H9 (cell line): Measurements from ENCODE around the gene ASB15. TPM values are rescaled to one million over a fixed set of nuclear protein-coding genes. Genes with fewer than 3 reads are reported as not detected.

Source experiments
- DNase-seq: peaks from one replicate; pipeline ENCODE4 v3.0.0-alpha.2; 2017
- H2AFZ ChIP-seq: one replicate; pipeline ENCODE4 v1.6.1; 2013; ENCODE audit warnings: mild to moderate bottlenecking, low read length, control low read depth, moderate library complexity
- H2AK5ac ChIP-seq: 2 replicates; pipeline ENCODE4 v1.6.1; 2013; ENCODE audit warnings: low read length, control low read depth, mixed read lengths; ENCODE audit not compliant: insufficient read length
- H2BK120ac ChIP-seq: one replicate; pipeline ENCODE4 v1.6.1; 2013; ENCODE audit warnings: low read depth, mild to moderate bottlenecking, low read length, control low read depth, inconsistent platforms; ENCODE audit not compliant: poor library complexity, severe bottlenecking
- H2BK12ac ChIP-seq: 2 replicates; pipeline ENCODE4 v1.6.1; 2013; ENCODE audit warnings: low read length, control low read depth, mixed read lengths, low read depth; ENCODE audit not compliant: insufficient read length
- H2BK15ac ChIP-seq: 2 replicates; pipeline ENCODE4 v1.6.1; 2013; ENCODE audit warnings: low read depth, low read length, control low read depth
- H2BK20ac ChIP-seq: one replicate; pipeline ENCODE4 v1.6.1; 2013; ENCODE audit warnings: low read depth, mild to moderate bottlenecking, low read length, control low read depth, inconsistent platforms; ENCODE audit not compliant: poor library complexity, severe bottlenecking
- H2BK5ac ChIP-seq: 2 replicates; pipeline ENCODE4 v1.6.1; 2013; ENCODE audit warnings: low read length, control low read depth, mixed read lengths; ENCODE audit not compliant: insufficient read length
- H3K14ac ChIP-seq: 2 replicates; pipeline ENCODE4 v1.6.1; 2013; ENCODE audit warnings: low read length, control low read depth; ENCODE audit not compliant: insufficient read depth
- H3K18ac ChIP-seq: 2 replicates; pipeline ENCODE4 v1.6.1; 2013; ENCODE audit warnings: low read depth, mild to moderate bottlenecking, mixed read lengths, low read length, control low read depth; ENCODE audit not compliant: insufficient read length
- H3K23ac ChIP-seq: 2 replicates; pipeline ENCODE4 v1.6.1; 2013; ENCODE audit warnings: low read length, control low read depth, mixed read lengths, low read depth; ENCODE audit not compliant: insufficient read length
- H3K23me2 ChIP-seq: 2 replicates; pipeline ENCODE4 v1.6.1; 2013; ENCODE audit warnings: low read depth, mild to moderate bottlenecking, mixed read lengths, low read length, control low read depth; ENCODE audit not compliant: insufficient read length, poor library complexity, severe bottlenecking
- H3K27ac ChIP-seq: 2 replicates; pipeline ENCODE4 v1.5.1; 2013; ENCODE audit warnings: low read length, control low read depth, mixed read lengths, low read depth; ENCODE audit not compliant: insufficient read length
- H3K27me3 ChIP-seq: 2 replicates; pipeline ENCODE4 v1.6.1; 2013; ENCODE audit warnings: low read length, control low read depth, inconsistent platforms; ENCODE audit not compliant: insufficient read depth
- H3K4ac ChIP-seq: 2 replicates; pipeline ENCODE4 v1.6.1; 2013; ENCODE audit warnings: low read depth, mild to moderate bottlenecking, control low read depth, inconsistent platforms, low read length, moderate library complexity
- H3K4me1 ChIP-seq: 2 replicates; pipeline ENCODE4 v1.6.1; 2013; ENCODE audit warnings: low read length, control low read depth, inconsistent platforms; ENCODE audit not compliant: insufficient read depth
- H3K4me2 ChIP-seq: 2 replicates; pipeline ENCODE4 v1.6.1; 2013; ENCODE audit warnings: low read length, control low read depth, mixed read lengths; ENCODE audit not compliant: insufficient read length, insufficient read depth
- H3K56ac ChIP-seq: 2 replicates; pipeline ENCODE4 v1.6.1; 2013; ENCODE audit warnings: low read depth, mild to moderate bottlenecking, mixed read lengths, low read length, control low read depth; ENCODE audit not compliant: insufficient read length
- H3K79me1 ChIP-seq: 2 replicates; pipeline ENCODE4 v1.6.1; 2013; ENCODE audit warnings: low read depth, mild to moderate bottlenecking, moderate library complexity, low read length, control low read depth, inconsistent platforms; ENCODE audit not compliant: insufficient read depth, poor library complexity, severe bottlenecking
- H3K79me2 ChIP-seq: 2 replicates; pipeline ENCODE4 v1.6.1; 2013; ENCODE audit warnings: low read length, control low read depth, inconsistent platforms; ENCODE audit not compliant: insufficient read depth
- H3K9ac ChIP-seq: 2 replicates; pipeline ENCODE4 v1.6.1; 2013; ENCODE audit warnings: low read length, control low read depth, mixed read lengths; ENCODE audit not compliant: insufficient read length; ENCODE audit errors: extremely low read depth
- H3K9me3 ChIP-seq: one replicate; pipeline ENCODE4 v1.6.1; 2013; ENCODE audit warnings: low read depth, low read length, inconsistent platforms; ENCODE audit not compliant: control insufficient read depth
- H3T11ph ChIP-seq: one replicate; pipeline ENCODE4 v1.6.1; 2013; ENCODE audit warnings: mild to moderate bottlenecking, low read length, control low read depth, inconsistent platforms
- H4K20me1 ChIP-seq: one replicate; pipeline ENCODE4 v1.6.1; 2013; ENCODE audit not compliant: control insufficient read depth, insufficient read length, insufficient read depth
- H4K5ac ChIP-seq: 2 replicates; pipeline ENCODE4 v1.6.1; 2013; ENCODE audit warnings: low read depth, mild to moderate bottlenecking, mixed read lengths, low read length, control low read depth; ENCODE audit not compliant: insufficient read length
- H4K8ac ChIP-seq: replicated peaks from 2 replicates; pipeline ENCODE4 v1.6.1; 2013; ENCODE audit warnings: low read length, control low read depth, mixed read lengths, low read depth; ENCODE audit not compliant: insufficient read length
- H4K91ac ChIP-seq: 2 replicates; pipeline ENCODE4 v1.6.1; 2013; ENCODE audit warnings: low read depth, mild to moderate bottlenecking, moderate library complexity, mixed read lengths, low read length, control low read depth; ENCODE audit not compliant: insufficient read length
- H3K27ac Mint-ChIP-seq, 3 experiments: 2 replicates in 2 of 3; 3 replicates in 1 of 3; pipeline ENCODE4 v1.8.0; 2020 to 2021; ENCODE audit warnings: mixed read lengths in 3 of 3, mild to moderate bottlenecking in 1 of 3, moderate library complexity in 1 of 3
- H3K27me3 Mint-ChIP-seq: 2 replicates; pipeline ENCODE4 v1.8.0; 2021; ENCODE audit warnings: low read depth, mild to moderate bottlenecking, moderate library complexity, mixed read lengths
- H3K36me3 Mint-ChIP-seq, 3 experiments: 2 replicates in 2 of 3; 3 replicates in 1 of 3; pipeline ENCODE4 v1.8.0; 2020 to 2021; ENCODE audit warnings: low read depth in 3 of 3, mixed read lengths in 3 of 3; ENCODE audit not compliant: insufficient read depth in 1 of 3
- H3K4me1 Mint-ChIP-seq, 2 experiments: 2 replicates each; pipeline ENCODE4 v1.8.0; 2020; ENCODE audit warnings: mixed read lengths in 2 of 2
- H3K4me3 Mint-ChIP-seq, 2 experiments: 2 replicates in 1 of 2; 3 replicates in 1 of 2; pipeline ENCODE4 v1.8.0; 2020 to 2021; ENCODE audit warnings: mild to moderate bottlenecking in 2 of 2, mixed read lengths in 2 of 2, moderate library complexity in 1 of 2
- H3K9me3 Mint-ChIP-seq, 2 experiments: 2 replicates in 1 of 2; 3 replicates in 1 of 2; pipeline ENCODE4 v1.8.0; 2020; ENCODE audit warnings: mild to moderate bottlenecking in 2 of 2, mixed read lengths in 2 of 2, moderate library complexity in 1 of 2
- WGBS: extraction: QIAGEN DNeasy Blood & Tissue Kit; methylation state at CpG from one replicate; pipeline ENCODE4 v1.1.7; 2013; ENCODE audit warnings: missing lambda C conversion rate, low lambda C conversion rate, mixed read lengths; ENCODE audit not compliant: insufficient read length; ENCODE audit errors: extremely low coverage; 5-methylcytosine and 5-hydroxymethylcytosine counted together
- total RNA-seq: library from RNA; stranded (reverse); gene quantifications from 2 replicates; pipeline ENCODE4 v1.2.1, GENCODE V29; 2021
- TF ChIP-seq, protein P1 (sequence below): fragments of 200-600 bp; sonication (generic); conservative IDR thresholded peaks from 3 replicates; pipeline ENCODE4 v1.8.0; 2021; ENCODE audit warnings: antibody characterized with exemption, mild to moderate bottlenecking

ASB15 gene
- total RNA-seq, 1 experiment from 2014 or later, result not detected

DNA sequence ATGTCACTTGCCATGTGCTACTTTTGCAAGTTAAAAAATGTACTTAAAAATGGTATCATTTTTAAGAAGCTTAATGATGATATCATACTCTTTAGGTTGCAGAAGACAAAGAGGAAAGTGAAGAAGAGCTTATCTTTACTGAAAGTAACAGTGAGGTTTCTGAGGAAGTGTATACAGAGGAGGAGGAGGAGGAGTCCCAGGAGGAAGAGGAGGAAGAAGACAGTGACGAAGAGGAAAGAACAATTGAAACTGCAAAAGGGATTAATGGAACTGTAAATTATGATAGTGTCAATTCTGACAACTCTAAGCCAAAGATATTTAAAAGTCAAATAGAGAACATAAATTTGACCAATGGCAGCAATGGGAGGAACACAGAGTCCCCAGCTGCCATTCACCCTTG, 60.1 kb downstream of the ASB15 start:
- H4K20me1 ChIP-seq, result no peaks in the 10 kb centered on the region
- H3K4me3 Mint-ChIP-seq, result no peak overlapping the region
- H3K9ac ChIP-seq, result no peak overlapping the region
- H3K14ac ChIP-seq, result no peak overlapping the region
- H3T11ph ChIP-seq, result no peak overlapping the region
- WGBS, result no CpG with 5 or more reads among the region's 1 CpG
- no peak overlapping the region for H3K23ac ChIP-seq
- no peaks in the 10 kb centered on the region for H3K4me1 ChIP-seq
- no peak overlapping the region for H4K5ac ChIP-seq
- no peak overlapping the region for H2BK15ac ChIP-seq
- H2AFZ ChIP-seq, result no peak overlapping the region
- no peak for DNase-seq
- H3K27me3 ChIP-seq, result no peaks in the 10 kb centered on the region
- H3K4ac ChIP-seq, result no peak overlapping the region
- H4K8ac ChIP-seq, result no peak overlapping the region
- H3K27ac Mint-ChIP-seq, result no peak overlapping the region
- peaks cover 10 to 22% of the 10 kb centered on the region in 2 experiments for H3K4me1 Mint-ChIP-seq
- no peaks in the 10 kb centered on the region; a peak in 1 of 7 replicates for H3K36me3 Mint-ChIP-seq
- no peak overlapping the region for H4K91ac ChIP-seq
- H2BK5ac ChIP-seq, result no peak overlapping the region
- no peaks in the 10 kb centered on the region for H3K27me3 Mint-ChIP-seq
- TF ChIP-seq, protein P1, sequence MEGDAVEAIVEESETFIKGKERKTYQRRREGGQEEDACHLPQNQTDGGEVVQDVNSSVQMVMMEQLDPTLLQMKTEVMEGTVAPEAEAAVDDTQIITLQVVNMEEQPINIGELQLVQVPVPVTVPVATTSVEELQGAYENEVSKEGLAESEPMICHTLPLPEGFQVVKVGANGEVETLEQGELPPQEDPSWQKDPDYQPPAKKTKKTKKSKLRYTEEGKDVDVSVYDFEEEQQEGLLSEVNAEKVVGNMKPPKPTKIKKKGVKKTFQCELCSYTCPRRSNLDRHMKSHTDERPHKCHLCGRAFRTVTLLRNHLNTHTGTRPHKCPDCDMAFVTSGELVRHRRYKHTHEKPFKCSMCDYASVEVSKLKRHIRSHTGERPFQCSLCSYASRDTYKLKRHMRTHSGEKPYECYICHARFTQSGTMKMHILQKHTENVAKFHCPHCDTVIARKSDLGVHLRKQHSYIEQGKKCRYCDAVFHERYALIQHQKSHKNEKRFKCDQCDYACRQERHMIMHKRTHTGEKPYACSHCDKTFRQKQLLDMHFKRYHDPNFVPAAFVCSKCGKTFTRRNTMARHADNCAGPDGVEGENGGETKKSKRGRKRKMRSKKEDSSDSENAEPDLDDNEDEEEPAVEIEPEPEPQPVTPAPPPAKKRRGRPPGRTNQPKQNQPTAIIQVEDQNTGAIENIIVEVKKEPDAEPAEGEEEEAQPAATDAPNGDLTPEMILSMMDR, result no peak
- no peaks in the 10 kb centered on the region for H3K9me3 ChIP-seq
- no peak overlapping the region for H2BK20ac ChIP-seq
- H2BK12ac ChIP-seq, result no peak overlapping the region
- no peak overlapping the region for H3K56ac ChIP-seq
- H2BK120ac ChIP-seq, result no peak overlapping the region
- H3K4me2 ChIP-seq, result no peak overlapping the region
- no peak overlapping the region for H3K27ac ChIP-seq
- H3K23me2 ChIP-seq, result no peaks in the 10 kb centered on the region
- H3K9me3 Mint-ChIP-seq, result no peaks in the 10 kb centered on the region
- no peak overlapping the region for H2AK5ac ChIP-seq
- H3K79me2 ChIP-seq, result no peaks in the 10 kb centered on the region
- H3K79me1 ChIP-seq, result no peaks in the 10 kb centered on the region
- H3K18ac ChIP-seq, result no peak overlapping the region
